ENCODE data around the gene ANKFY1.

ANKFY1 gene

GRCh38 chr17:4161967-4162305 is 101.8 kb downstream of the ANKFY1 start:
- H3K36me3 ChIP-seq (replicated peaks; ENCODE audit: low read depth, low read length), result peaks cover 4% of the 10 kb centered on the region
- H3K79me2 ChIP-seq (ENCODE audit: low read length), result no peaks in the 10 kb centered on the region
- no peak overlapping the region for H2AFZ ChIP-seq (ENCODE audit: low read depth, low read length)
- no peaks in the 10 kb centered on the region for H3K9me3 ChIP-seq (ENCODE audit: insufficient read depth, low read length)
- H3K27me3 ChIP-seq (ENCODE audit: low read depth, low read length), result no peaks in the 10 kb centered on the region
- no peak overlapping the region for H3K9ac ChIP-seq (ENCODE audit: low read length)
- H4K20me1 ChIP-seq (ENCODE audit: insufficient read depth, low read length), result no peaks in the 10 kb centered on the region
- no peak for TF ChIP-seq EZH2phosphoT487 (IDR thresholded peaks at IDR 0.05; ENCODE audit: low read depth)
- TF ChIP-seq, protein P1, sequence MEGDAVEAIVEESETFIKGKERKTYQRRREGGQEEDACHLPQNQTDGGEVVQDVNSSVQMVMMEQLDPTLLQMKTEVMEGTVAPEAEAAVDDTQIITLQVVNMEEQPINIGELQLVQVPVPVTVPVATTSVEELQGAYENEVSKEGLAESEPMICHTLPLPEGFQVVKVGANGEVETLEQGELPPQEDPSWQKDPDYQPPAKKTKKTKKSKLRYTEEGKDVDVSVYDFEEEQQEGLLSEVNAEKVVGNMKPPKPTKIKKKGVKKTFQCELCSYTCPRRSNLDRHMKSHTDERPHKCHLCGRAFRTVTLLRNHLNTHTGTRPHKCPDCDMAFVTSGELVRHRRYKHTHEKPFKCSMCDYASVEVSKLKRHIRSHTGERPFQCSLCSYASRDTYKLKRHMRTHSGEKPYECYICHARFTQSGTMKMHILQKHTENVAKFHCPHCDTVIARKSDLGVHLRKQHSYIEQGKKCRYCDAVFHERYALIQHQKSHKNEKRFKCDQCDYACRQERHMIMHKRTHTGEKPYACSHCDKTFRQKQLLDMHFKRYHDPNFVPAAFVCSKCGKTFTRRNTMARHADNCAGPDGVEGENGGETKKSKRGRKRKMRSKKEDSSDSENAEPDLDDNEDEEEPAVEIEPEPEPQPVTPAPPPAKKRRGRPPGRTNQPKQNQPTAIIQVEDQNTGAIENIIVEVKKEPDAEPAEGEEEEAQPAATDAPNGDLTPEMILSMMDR (IDR thresholded peaks at IDR 0.05; ENCODE audit: low read depth, low read length), result no peak
- H3K4me1 ChIP-seq (ENCODE audit: low read length), result peaks cover 16% of the 10 kb centered on the region
- H3K4me2 ChIP-seq (ENCODE audit: low read length), result no peak overlapping the region
- H3K27ac ChIP-seq (ENCODE audit: low read length), result no peak overlapping the region
- H3K4me3 ChIP-seq (ENCODE audit: low read length), result no peak overlapping the region

- no peaks in the 10 kb centered on the region for H3K9me3 ChIP-seq (ENCODE audit: insufficient read depth, low read length)
- peaks cover 16% of the 10 kb centered on the region for H3K4me1 ChIP-seq (ENCODE audit: low read length)
- no peak overlapping the region for H3K27ac ChIP-seq (ENCODE audit: low read length)
- H4K20me1 ChIP-seq (ENCODE audit: insufficient read depth, low read length), result no peaks in the 10 kb centered on the region
- no peak overlapping the region for H3K4me2 ChIP-seq (ENCODE audit: low read length)
- H3K36me3 ChIP-seq (replicated peaks; ENCODE audit: low read depth, low read length), result peaks cover under 1% of the 10 kb centered on the region
- H2AFZ ChIP-seq (ENCODE audit: low read depth, low read length), result no peak overlapping the region
- TF ChIP-seq EZH2phosphoT487 (IDR thresholded peaks at IDR 0.05; ENCODE audit: low read depth), result no peak
- TF ChIP-seq, protein P1 (IDR thresholded peaks at IDR 0.05; ENCODE audit: low read depth, low read length), result no peak
- H3K9ac ChIP-seq (ENCODE audit: low read length), result no peak overlapping the region
- no peaks in the 10 kb centered on the region for H3K79me2 ChIP-seq (ENCODE audit: low read length)
- H3K27me3 ChIP-seq (ENCODE audit: low read depth, low read length), result no peaks in the 10 kb centered on the region
- no peak overlapping the region for H3K4me3 ChIP-seq (ENCODE audit: low read length)
Measured at GRCh38 chr17:4161192-4161966, 102.4 kb downstream of the ANKFY1 start.

DNA sequence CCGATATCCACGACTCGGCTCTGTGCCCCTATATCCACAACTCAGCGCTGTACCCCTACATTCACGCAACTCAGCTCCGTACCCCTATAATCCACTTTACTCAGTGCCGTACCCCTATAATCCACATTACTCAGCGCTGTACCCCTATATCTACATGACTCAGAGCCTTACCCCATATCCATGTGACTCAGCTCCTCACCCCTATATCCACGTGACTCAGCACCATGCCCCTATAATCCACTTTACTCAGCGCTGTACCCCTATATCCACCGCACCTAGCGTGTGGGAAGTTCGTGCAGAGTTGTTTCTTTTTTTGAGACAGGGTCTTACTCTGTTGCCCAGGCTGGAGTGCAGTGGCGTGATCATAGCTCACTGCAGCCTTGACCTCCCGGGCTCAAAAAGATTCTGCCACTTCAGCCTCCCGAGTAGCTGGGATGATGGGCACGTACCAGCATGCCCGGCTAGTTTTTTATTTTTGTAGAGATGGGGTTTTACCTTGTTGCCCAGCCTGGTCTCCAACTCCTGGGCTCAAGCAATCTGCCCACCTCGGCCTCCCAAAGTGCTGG is 103.4 kb downstream of the ANKFY1 start:
- no peak overlapping the region for H3K27ac ChIP-seq (ENCODE audit: low read length)
- H3K9ac ChIP-seq (ENCODE audit: low read length), result no peak overlapping the region
- no peaks in the 10 kb centered on the region for H3K79me2 ChIP-seq (ENCODE audit: low read length)
- no peaks in the 10 kb centered on the region for H3K27me3 ChIP-seq (ENCODE audit: low read depth, low read length)
- H3K9me3 ChIP-seq (ENCODE audit: insufficient read depth, low read length), result no peaks in the 10 kb centered on the region
- H2AFZ ChIP-seq (ENCODE audit: low read depth, low read length), result no peak overlapping the region
- H3K4me3 ChIP-seq (ENCODE audit: low read length), result no peak overlapping the region
- H3K4me2 ChIP-seq (ENCODE audit: low read length), result no peak overlapping the region
- H3K36me3 ChIP-seq (replicated peaks; ENCODE audit: low read depth, low read length), result no peaks in the 10 kb centered on the region
- H4K20me1 ChIP-seq (ENCODE audit: insufficient read depth, low read length), result no peaks in the 10 kb centered on the region
- peaks cover 16% of the 10 kb centered on the region for H3K4me1 ChIP-seq (ENCODE audit: low read length)
- TF ChIP-seq, protein P1 (IDR thresholded peaks at IDR 0.05; ENCODE audit: low read depth, low read length), result no peak
- no peak for TF ChIP-seq EZH2phosphoT487 (IDR thresholded peaks at IDR 0.05; ENCODE audit: low read depth)

DNA sequence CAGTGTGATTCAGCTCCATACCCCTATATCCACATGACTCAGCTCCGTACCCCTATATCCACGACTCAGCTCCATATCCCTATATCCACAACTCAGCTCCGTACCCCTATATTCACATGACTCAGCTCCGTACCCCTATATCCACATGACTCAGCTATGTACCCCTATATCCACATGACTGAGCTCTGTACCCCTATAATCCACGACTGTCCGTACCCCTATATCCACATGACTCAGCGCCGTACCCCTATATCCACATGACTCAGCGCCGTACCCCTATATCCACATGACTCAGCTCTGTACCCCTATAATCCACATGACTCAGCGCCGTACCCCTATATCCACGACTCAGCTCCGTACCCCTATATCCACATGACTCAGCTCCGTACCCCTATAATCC is 104.0 kb downstream of the ANKFY1 start:
- Histone ChIP-seq H3K9me3 (ENCODE audit: insufficient read depth, low read length) (no peaks in the 10 kb centered on the region), H2AFZ (ENCODE audit: low read depth, low read length) (no peak overlapping the region), H3K27ac (ENCODE audit: low read length) (no peak overlapping the region), H3K27me3 (ENCODE audit: low read depth, low read length) (no peaks in the 10 kb centered on the region), H3K9ac (ENCODE audit: low read length) (no peak overlapping the region), H3K4me1 (ENCODE audit: low read length) (peaks cover 16% of the 10 kb centered on the region), H3K79me2 (ENCODE audit: low read length) (no peaks in the 10 kb centered on the region), H3K4me2 (ENCODE audit: low read length) (no peak overlapping the region), H3K36me3 (replicated peaks; ENCODE audit: low read depth, low read length) (no peaks in the 10 kb centered on the region), H4K20me1 (ENCODE audit: insufficient read depth, low read length) (no peaks in the 10 kb centered on the region), H3K4me3 (ENCODE audit: low read length) (no peak overlapping the region)
- no peak for TF ChIP-seq EZH2phosphoT487 (IDR thresholded peaks at IDR 0.05; ENCODE audit: low read depth)
- TF ChIP-seq, protein P1 (IDR thresholded peaks at IDR 0.05; ENCODE audit: low read depth, low read length), result no peak
